Endothelial cell of umbilical vein (primary cell): ENCODE measurements around the gene ZSCAN16. TPM values are rescaled to one million over a fixed set of nuclear protein-coding genes. Genes with fewer than 3 reads are reported as not detected.

Source experiments
- BruUV-seq: library from RNA; stranded (reverse); fragments of 400-500 nt; replicated peaks from 2 replicates; lab custom pipeline; 2021; lab: Mats Ljungman, UMichigan
- CTCF ChIA-PET: fragments of 300-600, 350-600 bp; sonication (Branson Sonifier 250); formaldehyde crosslinking; loops from one replicate; lab custom pipeline; 2021; ENCODE audit warnings: antibody characterized with exemption, inconsistent platforms; lab: Charles Lee
- POLR2A ChIA-PET: fragments of 300-600, 350-600 bp; sonication (Branson Sonifier 250); formaldehyde crosslinking; loops from one replicate; lab custom pipeline; 2021; ENCODE audit warnings: antibody characterized with exemption, inconsistent platforms; lab: Charles Lee
- DNase-seq: peaks from one replicate; pipeline ENCODE4 v3.0.0-alpha.2; 2011; ENCODE audit warnings: low read depth, low spot score
- FAIRE-seq: peaks from 2 replicates; lab custom pipeline; 2011; peaks lifted over from hg19 to GRCh38; lab: Jason Lieb, UNC
- H2AFZ ChIP-seq: 2 replicates; pipeline ENCODE4 v1.6.0; 2012; ENCODE audit warnings: low read depth, low read length, control low read depth, inconsistent platforms
- H3K27ac ChIP-seq: 2 replicates; pipeline ENCODE4 v1.5.1; 2011; ENCODE audit warnings: low read depth, mild to moderate bottlenecking, control low read depth, low read length, moderate library complexity; ENCODE audit not compliant: insufficient read depth
- H3K27me3 ChIP-seq, 2 experiments: 2 replicates each; pipeline versions ENCODE4 v1.6.0 to v1.6.1; 2011; ENCODE audit warnings: low read length in 2 of 2, mixed read lengths in 1 of 2; ENCODE audit not compliant: control insufficient read depth in 2 of 2, insufficient read depth in 2 of 2
- H3K36me3 ChIP-seq, 2 experiments: 2 replicates in 1 of 2; 3 replicates in 1 of 2; pipeline ENCODE4 v1.5.1; 2011; ENCODE audit warnings: low read length in 2 of 2, mild to moderate bottlenecking in 1 of 2, moderate library complexity in 1 of 2; ENCODE audit not compliant: control insufficient read depth in 2 of 2, insufficient read depth in 2 of 2; ENCODE audit errors: extremely low read depth in 1 of 2
- H3K4me1 ChIP-seq: 3 replicates; pipeline ENCODE4 v1.5.1; 2011; ENCODE audit warnings: mild to moderate bottlenecking, low read length; ENCODE audit not compliant: control insufficient read depth, insufficient read depth; ENCODE audit errors: extremely low read depth
- H3K4me2 ChIP-seq: 2 replicates; pipeline ENCODE4 v1.6.1; 2011; ENCODE audit warnings: low read length, control low read depth, mixed read lengths; ENCODE audit not compliant: insufficient read depth
- H3K4me3 ChIP-seq, 3 experiments: fragments of 200-600 bp in 1 of 3; sonication (generic), shearing (Covaris generic) in 1 of 3; replicated peaks in 1 of 3; 2 replicates each; pipeline ENCODE4 v1.5.1; 2011 to 2016; ENCODE audit warnings: control low read depth in 3 of 3, low read length in 3 of 3, mild to moderate bottlenecking in 2 of 3, inconsistent platforms in 1 of 3, low read depth in 1 of 3, moderate library complexity in 1 of 3; ENCODE audit not compliant: insufficient read depth in 1 of 3
- H3K79me2 ChIP-seq: 2 replicates; pipeline ENCODE4 v1.6.0; 2012; ENCODE audit warnings: low read length, inconsistent platforms; ENCODE audit not compliant: control insufficient read depth, insufficient read depth
- H3K9ac ChIP-seq: replicated peaks from 2 replicates; pipeline ENCODE3; 2011; ENCODE audit warnings: low read length, control low read depth; ENCODE audit not compliant: insufficient read depth; ENCODE audit errors: extremely low read depth
- H3K9me1 ChIP-seq: replicated peaks from 3 replicates; pipeline ENCODE4 v1.6.0; 2011; ENCODE audit warnings: mild to moderate bottlenecking, low read length; ENCODE audit not compliant: control insufficient read depth, insufficient read depth; ENCODE audit errors: extremely low read depth
- H3K9me3 ChIP-seq: replicated peaks from 2 replicates; pipeline ENCODE4 v1.5.1; 2012; ENCODE audit warnings: low read length, inconsistent platforms; ENCODE audit not compliant: control insufficient read depth, insufficient read depth
- H4K20me1 ChIP-seq: replicated peaks from 2 replicates; pipeline ENCODE3; 2011; ENCODE audit warnings: mild to moderate bottlenecking, low read length; ENCODE audit not compliant: control insufficient read depth, insufficient read depth; ENCODE audit errors: extremely low read depth
- CTCF ChIP-seq, 2 donors: IDR thresholded peaks; 1 replicate in 1 of 2; 2 replicates in 1 of 2; pipeline ENCODE4 v1.5.1; 2011; ENCODE audit warnings: low read length in 2 of 2, mild to moderate bottlenecking in 2 of 2, moderate library complexity in 2 of 2, control low read depth in 1 of 2, inconsistent platforms in 1 of 2, low read depth in 1 of 2; ENCODE audit not compliant: insufficient read depth in 1 of 2; ENCODE audit errors: extremely low read depth in 1 of 2
- EZH2 ChIP-seq: IDR thresholded peaks from 2 replicates; pipeline ENCODE4 v1.6.1; 2012; ENCODE audit warnings: borderline replicate concordance, low read depth, mild to moderate bottlenecking, moderate library complexity, low read length, inconsistent platforms; ENCODE audit not compliant: severe bottlenecking
- FOS ChIP-seq: IDR thresholded peaks from 2 replicates; pipeline ENCODE4 v1.6.1; 2011; ENCODE audit warnings: mild to moderate bottlenecking, low read length, moderate library complexity, borderline replicate concordance; ENCODE audit not compliant: insufficient read depth
- GATA2 ChIP-seq: IDR thresholded peaks from 2 replicates; pipeline ENCODE4 v1.7.0; 2011; ENCODE audit warnings: low read depth, mild to moderate bottlenecking, moderate library complexity, mixed read lengths, low read length; ENCODE audit not compliant: insufficient read length, insufficient read depth
- JUN ChIP-seq: IDR thresholded peaks from 2 replicates; pipeline ENCODE4 v1.6.1; 2011; ENCODE audit warnings: borderline replicate concordance, low read depth; ENCODE audit not compliant: insufficient read length, insufficient read depth
- MAX ChIP-seq: IDR thresholded peaks from 2 replicates; pipeline ENCODE4 v1.6.1; 2011; ENCODE audit not compliant: insufficient read depth, insufficient read length
- MYC ChIP-seq: IDR thresholded peaks from one replicate; pipeline ENCODE4 v1.6.1; 2011; ENCODE audit warnings: mild to moderate bottlenecking, low read depth, low read length
- POLR2A ChIP-seq: IDR thresholded peaks from 2 replicates; pipeline ENCODE4 v1.6.1; 2012; ENCODE audit warnings: low read depth, mild to moderate bottlenecking, control low read depth, low read length
- POLR2AphosphoS5 ChIP-seq: IDR thresholded peaks from 2 replicates; pipeline ENCODE4 v1.6.1; 2012; ENCODE audit warnings: low read depth, mild to moderate bottlenecking, control low read depth, low read length, moderate library complexity; ENCODE audit not compliant: insufficient read depth
- dilution Hi-C: fragments of 300-500 bp; cut with MboI; formaldehyde crosslinking; loops from one replicate; pipeline ENCODE4 v1.15.0; 2019; ENCODE audit warnings: low sequenced_read_pairs; ENCODE audit not compliant: extremely low pct_ligation_motif_present
- intact Hi-C: fragments of 100-400 bp; cut with micrococcal nuclease; formaldehyde crosslinking; loops from one replicate; pipeline ENCODE4 v1.10.0; 2022
- polyA plus RNA-seq, 4 experiments: library from polyadenylated mRNA; depleted of rRNA in 3 of 4; stranded (reverse) in 3 of 4; unstranded in 1 of 4; fragments of >200 nt; gene quantifications; 2 replicates each; pipeline versions ENCODE4 v1.2.1 to v1.2.3, GENCODE V29; 2011 to 2012; ENCODE audit warnings: missing spikeins in 1 of 4
- total RNA-seq: library from RNA; stranded (reverse); gene quantifications from 2 replicates; pipeline ENCODE4 v1.2.3, GENCODE V29; 2021

ZSCAN16 gene
- total and polyA plus RNA-seq, 2 donors (not counting 3 experiments of a cell fraction or from before 2014, with no cell fraction given): 4.9 to 7.7 TPM

- H3K9ac ChIP-seq: no peak overlapping the region
- no TSS peak for BruUV-seq
- ChIA-PET POLR2A (no interaction called here), CTCF (interaction anchor here (1.4 kb wide), 1 partner anchor 225 kb away, joined by 3 read pairs; no protein-coding TSS in a partner anchor)
- dilution Hi-C loops (no loop called here), intact Hi-C loops (no loop called here)
- H3K4me1 ChIP-seq: peaks cover 6% of the 10 kb centered on the region
- no peaks in the 10 kb centered on the region for H4K20me1 ChIP-seq
- peaks cover 16 to 17% of the 10 kb centered on the region in 2 experiments for H3K36me3 ChIP-seq
- no peak for DNase-seq
- no peak overlapping the region for H3K4me2 ChIP-seq
- no peaks in the 10 kb centered on the region for H3K9me1 ChIP-seq
- no peak overlapping the region for H2AFZ ChIP-seq
- no peak overlapping the region for H3K4me3 ChIP-seq
- H3K79me2 ChIP-seq: no peaks in the 10 kb centered on the region
- H3K9me3 ChIP-seq: peaks cover 7% of the 10 kb centered on the region
- no peak for FAIRE-seq
- no peaks in the 10 kb centered on the region for H3K27me3 ChIP-seq
- TF ChIP-seq CTCF (IDR thresholded peaks at IDR 0.05; ENCODE audit: extremely low read depth in 1 of 2, insufficient read depth in 1 of 2, low read depth in 1 of 2, low read length in 2 of 2) (no peak), MAX (no peak), EZH2 (no peak), JUN (no peak), POLR2AphosphoS5 (no peak), FOS (no peak), POLR2A (no peak), MYC (no peak), GATA2 (no peak)
- no peak overlapping the region for H3K27ac ChIP-seq
Observed at GRCh38 chr6:28158318-28158717, 33.9 kb downstream of the ZSCAN16 start.
